GM19238 (cell line): ENCODE data around the gene CDCP2.
A peak's percentile ranks its signal among the peaks of the same experiment; 100 is the strongest.

Experiments
- DNase-seq: peaks from one replicate; pipeline ENCODE4 v3.0.0; 2011; ENCODE audit warnings: low spot score; ENCODE audit not compliant: insufficient read length

CDCP2 gene

DNA sequence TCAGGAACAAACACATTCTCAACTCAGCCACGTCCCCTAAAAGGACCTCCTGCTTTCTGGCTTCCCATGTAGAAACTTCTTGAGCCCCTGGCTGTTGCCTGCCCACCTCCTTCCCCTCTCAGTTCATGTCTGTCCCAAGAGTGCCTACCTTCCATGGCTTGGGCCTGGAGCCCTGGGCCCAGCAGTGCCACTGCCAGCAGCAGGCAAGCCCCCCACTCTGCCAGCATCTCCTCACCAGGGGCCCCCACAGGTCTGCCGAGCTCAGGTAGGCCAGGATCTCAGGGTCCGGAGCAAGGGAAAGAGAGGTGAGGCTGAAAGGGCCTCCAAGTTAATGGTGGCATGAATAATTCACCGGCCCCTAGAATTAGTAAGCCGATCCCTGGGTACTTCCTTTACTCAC lies at the start of gene CDCP2:
Gene CDCP2 (minus strand): TSS at position 305 of the 400 bp plus-strand sequence. CDS start 78 bp downstream, at position 227.
- no peak for DNase-seq

GRCh38 chr1:54200519-54200997 lies 47.8 kb upstream of the CDCP2 start:
- DNase-seq: no peak

DNA sequence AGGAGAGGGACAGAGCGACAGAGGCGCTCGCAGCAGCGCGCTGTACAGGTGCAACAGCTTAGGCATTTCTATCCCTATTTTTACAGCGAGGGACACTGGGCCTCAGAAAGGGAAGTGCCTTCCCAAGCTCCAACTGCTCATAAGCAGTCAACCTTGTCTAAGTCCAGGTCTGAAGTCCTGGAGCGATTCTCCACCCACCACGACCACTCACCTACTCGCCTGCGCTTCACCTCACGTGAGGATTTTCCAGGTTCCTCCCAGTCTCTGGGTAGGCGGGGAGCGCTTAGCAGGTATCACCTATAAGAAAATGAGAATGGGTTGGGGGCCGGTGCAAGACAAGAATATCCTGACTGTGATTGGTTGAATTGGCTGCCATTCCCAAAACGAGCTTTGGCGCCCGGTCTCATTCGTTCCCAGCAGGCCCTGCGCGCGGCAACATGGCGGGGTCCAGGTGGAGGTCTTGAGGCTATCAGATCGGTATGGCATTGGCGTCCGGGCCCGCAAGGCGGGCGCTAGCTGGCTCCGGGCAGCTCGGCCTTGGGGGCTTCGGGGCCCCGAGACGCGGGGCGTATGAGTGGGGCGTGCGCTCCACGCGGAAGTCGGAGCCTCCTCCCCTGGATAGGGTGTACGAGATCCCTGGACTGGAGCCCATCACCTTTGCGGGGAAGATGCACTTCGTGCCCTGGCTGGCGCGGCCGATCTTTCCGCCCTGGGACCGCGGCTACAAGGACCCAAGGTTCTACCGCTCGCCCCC lies 47.1 kb upstream of the CDCP2 start, which contains the start of the genes CYB5RL and MRPL37:
Gene CYB5RL (minus strand): TSS at position 266 of the 754 bp plus-strand sequence. CDS start 4,414 bp downstream, outside the sequence.
Gene MRPL37 (plus strand): TSS at position 403 of the 754 bp plus-strand sequence. CDS start 77 bp downstream, at position 480.
- DNase-seq: peak; percentile 95

DNA sequence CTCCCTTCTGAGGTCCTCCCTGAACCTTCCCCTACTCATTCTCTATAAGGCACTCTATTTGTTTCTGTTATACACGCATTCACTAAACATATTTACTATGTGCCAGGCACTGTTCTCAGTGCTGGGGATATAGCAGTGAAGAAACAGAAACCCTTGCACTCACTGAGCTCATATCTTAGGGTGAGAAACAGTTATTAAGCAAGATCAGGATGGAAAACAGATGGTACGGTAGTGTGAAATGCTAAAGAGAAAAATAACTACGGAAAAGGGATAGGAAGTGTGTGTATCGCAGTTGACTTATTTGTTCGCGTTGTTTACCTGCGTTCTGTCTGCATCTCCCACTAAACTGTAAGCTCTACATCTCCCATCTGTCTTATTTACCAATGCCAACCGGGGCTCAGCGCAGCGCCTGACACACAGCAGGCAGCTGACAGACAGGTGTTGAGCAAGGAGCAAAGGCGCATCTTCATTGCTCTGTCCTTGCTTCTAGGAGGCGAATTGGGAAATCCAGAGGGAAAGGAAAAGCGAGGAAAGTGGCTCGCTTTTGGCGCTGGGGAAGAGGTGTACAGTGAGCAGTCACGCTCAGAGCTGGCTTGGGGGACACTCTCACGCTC lies 46.5 kb upstream of the CDCP2 start:
- DNase-seq: no peak

DNA sequence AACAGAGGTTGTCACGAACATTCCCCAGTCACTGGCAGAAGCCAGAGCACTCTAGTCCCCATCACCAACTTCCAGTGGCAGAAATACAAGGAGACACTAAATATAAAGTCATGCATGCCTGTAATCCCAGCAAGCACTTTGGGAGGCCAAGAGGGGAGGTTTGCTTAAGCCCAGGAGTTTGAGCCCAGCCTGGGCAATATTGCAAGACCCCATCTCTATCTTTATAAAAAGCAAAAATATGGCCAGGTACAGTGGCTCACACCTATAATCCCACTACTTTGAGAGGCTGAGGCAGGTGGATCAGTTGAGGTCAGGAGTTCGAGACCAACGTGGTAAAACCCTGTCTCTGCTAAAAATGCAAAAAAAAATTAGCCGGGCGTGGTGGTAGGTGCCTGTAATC lies 40.7 kb upstream of the CDCP2 start:
- no peak for DNase-seq

- no peak for DNase-seq
These were observed 38.7 kb upstream of the CDCP2 start for GRCh38 chr1:54191525-54191924.

GRCh38 chr1:54190526-54190925 lies 37.7 kb upstream of the CDCP2 start:
- no peak for DNase-seq

DNA sequence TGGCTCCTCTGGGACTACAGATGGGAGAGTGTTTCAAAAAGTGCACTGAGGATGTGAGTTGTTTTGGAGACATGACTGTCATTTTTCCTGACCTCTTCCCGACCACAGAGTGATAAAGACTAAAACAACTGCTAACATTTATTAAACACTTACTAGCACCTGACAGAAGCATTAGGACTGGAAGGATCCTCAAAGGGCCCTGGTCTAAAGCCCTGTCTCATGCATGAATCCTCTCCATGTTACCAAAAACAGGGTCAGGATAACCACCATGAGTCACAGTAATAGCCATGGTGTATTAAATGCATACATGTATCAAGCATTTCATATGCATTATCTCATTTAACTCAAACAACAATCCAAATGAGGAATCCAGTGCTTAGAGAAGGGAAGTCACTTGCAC lies 35.5 kb upstream of the CDCP2 start:
- DNase-seq: no peak

GRCh38 chr1:54186056-54186455 lies 33.3 kb upstream of the CDCP2 start:
- DNase-seq: no peak

DNA sequence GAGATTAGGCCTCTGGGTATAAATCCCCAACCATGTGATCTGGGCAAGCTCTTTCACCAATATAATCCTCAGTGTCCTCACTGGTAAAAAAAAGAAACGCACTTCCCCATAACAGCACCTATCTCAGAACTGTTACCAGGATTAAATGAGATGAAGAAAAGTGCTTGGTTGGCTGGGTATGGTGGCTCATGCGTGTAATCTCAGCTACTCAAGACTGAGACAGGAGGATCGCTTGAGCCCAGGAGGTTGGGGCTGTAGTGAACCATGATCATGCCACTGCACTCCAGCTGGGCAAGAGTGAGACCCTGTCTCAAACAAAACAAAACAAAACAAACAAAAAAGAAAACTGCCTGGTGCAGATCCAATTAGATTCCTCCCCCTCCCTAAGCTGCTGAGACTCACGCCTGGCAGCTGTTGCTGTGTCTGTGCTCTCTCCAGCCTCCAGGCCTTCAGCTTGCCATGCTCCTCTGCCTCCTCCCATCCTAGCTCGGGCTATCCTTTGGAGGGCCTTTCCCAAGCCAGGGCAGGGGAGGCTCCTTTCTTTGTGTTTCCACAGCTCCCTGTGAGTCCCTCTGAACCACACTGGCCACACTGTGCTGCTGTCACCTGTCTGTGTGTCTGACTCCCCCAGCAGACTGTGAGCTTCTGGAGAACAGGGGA lies 28.0 kb upstream of the CDCP2 start:
- no peak for DNase-seq

DNA sequence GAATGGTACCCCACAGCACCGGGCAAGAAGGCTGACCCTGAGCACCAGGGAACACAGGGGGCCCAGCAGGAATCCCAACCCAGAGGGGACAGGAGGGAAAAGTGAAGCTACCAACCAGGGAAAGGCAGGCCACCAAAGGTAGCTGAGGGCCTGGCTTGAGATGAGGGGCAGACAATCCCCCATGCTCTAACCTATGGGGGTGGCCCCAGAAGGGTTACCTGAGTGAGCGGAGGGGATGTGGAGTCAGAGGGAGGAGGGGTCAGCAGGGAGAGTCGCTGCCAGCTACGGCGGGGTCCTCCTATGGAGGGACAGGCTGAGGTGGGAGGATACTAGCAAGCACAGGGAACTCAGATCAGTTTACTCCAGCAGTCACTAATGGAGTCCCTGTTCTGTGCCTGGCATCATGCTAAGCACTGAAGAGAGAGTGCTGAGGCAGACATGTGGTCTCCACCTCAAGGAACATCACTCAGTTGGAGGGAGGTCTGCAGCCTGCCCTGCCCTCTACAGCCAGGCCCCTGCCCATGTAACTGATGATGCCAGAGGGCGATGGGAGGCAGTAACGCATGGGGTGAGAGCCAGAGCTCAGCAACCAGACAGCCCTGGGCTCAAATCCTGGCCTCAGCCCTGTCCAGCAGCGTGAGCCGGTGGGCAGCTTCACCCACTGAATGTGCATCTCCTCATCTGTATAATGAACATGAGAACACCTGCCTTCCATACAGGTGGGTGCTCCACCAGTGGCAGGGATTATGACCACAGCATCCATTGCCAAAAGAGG lies 25.7 kb upstream of the CDCP2 start:
- no peak for DNase-seq

DNA sequence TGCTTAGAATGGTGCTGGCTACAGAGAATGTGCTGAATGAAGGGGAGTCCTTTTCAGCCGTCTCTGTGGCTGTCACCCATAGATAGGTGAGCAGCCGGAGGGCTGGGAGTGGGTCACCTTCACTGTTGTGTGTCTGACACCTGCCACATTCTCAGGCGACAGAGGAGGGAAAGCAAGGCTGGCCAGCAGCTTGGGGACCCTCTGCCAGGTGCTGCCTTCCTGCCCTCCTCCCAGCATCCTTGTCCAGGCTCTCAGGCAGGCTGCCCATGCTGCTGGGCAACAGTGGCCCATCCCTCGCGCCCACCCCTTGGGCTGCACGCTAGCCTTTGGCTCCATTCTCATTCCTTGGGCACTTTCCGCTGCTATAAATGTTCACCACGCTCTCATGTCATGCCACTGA lies 24.9 kb upstream of the CDCP2 start:
- no peak for DNase-seq

DNA sequence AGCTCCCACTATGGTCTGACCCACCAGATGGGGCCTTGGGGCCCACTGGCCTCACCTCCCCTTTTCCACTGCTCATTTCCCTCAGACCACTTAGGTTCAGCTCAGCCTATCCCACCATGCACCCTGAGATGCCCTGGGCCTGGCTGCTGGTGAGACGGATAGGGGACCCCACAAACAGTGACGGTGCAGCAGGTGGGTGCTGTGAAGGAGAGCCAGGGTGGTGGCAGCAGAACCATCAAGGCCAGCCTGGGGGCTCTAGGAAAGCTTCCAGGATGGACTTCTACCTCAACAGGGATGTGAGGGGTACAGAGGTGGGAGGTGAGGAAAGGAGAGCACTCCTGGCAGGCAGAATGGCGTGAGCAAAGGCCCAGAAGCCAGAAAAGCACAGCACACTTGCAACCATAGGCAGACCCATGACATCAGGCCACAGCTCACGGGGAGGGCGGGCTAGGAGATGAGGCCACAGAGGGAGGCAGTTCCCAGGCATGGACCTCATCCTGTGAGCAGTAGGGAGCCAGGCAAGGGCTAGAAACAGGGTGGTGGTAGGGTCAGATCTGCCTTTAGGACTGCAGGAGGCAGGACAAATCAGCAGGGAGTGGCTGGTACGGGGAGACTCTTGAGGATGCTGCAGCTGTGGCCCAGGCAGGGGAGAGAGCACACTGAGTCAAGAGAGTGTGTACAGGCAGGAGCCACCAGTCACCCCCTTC lies 24.0 kb upstream of the CDCP2 start:
- no peak for DNase-seq

DNA sequence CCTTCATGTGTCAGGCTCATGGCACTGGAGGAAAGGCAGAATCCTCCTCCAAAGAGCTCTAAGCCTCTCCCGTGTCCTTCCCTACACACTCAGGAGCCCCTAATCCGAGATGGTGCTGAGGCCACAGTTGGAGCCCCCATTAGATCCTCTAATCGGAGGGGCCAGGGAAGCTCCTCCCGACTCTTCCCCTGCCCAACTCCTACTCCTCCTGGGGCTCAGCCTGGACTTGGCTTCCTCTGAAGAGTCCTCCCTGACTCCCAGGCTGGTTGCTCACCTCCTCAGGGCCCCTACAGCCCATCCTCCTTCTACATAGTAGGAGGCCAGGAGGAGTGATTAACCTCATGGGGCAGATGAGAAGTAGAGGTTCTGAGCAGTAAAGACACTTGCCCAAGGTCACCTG lies 21.3 kb upstream of the CDCP2 start:
- DNase-seq: no peak

GRCh38 chr1:54173681-54174080 lies 20.9 kb upstream of the CDCP2 start:
- no peak for DNase-seq

GRCh38 chr1:54172614-54173599 lies 20.1 kb upstream of the CDCP2 start:
- no peak for DNase-seq

- DNase-seq: no peak
These were observed 18.8 kb upstream of the CDCP2 start for GRCh38 chr1:54171606-54172005.

- no peak for DNase-seq
These were observed 18.2 kb upstream of the CDCP2 start for GRCh38 chr1:54171016-54171415.

GRCh38 chr1:54169068-54169467 lies 16.3 kb upstream of the CDCP2 start:
- no peak for DNase-seq
